Effector CD8-positive, alpha-beta T cell (primary cell): ENCODE data around the gene NCF4.

Source experiments
- DNase-seq: peaks from one replicate; lab custom pipeline; 2025; lab: John Stamatoyannopoulos, UW

Gene NCF4

DNA sequence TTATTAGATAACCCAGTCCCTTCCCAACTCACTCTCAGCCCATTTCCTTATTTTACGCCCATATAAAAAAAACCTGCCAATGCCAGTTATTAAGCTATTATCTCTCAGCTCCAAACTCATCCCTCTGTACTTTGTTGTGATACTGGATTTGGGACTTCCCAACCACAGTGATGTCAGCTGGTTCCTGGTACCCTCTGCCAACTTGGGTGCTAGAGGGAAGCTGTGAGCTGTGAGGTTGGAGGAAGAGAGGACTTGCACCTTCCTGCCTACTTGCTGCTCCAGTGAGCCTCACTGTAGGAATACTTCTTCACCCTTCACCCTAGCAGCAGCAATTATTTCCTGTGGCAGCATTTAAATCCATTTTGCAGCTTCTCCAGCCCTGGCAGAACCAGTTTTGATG, 33.5 kb downstream of the NCF4 start:
- DNase-seq: no peak

DNA sequence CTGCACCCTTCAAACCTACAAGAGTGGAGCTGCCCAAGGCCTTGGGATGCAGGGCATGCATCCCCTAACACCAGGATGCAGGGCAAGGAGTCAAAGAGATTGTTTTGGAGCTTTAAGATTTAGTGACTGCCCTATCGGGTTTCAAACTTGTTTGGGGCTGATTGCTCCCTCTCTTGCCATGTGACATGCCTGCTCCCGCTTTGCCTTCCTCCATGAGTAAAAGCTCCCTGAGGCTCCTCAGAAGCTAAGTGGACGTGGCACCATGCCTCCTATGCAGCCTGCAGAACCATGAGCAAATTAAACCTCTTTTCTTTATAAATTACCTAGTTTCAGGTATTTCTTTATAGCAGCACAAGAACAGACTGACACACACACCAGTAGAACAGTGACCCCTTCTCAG, 36.8 kb downstream of the NCF4 start:
- no peak for DNase-seq

DNA sequence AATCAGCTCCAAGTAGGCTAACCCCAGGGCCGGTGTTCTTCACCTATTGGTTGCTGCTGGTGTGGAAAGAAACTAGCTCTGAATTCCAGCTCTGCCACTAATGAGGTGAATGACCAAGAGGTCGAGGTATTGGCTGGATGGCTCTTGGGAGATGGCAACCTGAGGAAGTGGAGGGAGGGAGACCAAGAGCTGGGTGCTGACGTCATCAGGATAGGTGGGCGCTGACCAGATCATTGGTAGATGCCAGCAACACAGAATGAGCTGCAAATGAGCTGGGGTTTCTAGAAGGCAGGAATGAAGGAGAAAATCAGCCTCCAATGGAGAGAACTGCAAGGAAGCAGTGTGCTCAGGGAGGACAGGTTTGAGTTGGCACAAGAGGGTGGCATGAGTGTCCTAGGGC, 37.9 kb downstream of the NCF4 start:
- DNase-seq: no peak

DNA sequence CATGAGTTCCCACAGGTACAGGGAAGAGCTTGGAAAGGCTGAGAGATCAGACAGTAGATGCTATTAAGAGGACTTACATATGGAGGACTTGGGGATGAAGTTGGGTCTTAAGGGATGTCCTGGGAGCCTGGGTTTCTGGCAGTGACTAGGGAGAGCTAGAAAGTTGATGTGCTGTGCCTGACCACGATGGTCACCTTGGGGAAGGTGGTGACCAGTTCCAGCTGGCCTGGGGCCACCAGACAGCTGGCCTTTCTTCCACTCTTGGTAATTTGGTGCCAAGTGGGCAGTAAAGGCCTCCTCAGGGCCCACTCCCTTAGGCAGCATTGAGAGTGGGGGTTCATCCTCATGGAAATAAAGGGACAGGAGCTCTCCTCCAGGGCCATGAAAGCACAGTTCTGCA, 38.7 kb downstream of the NCF4 start:
- no peak for DNase-seq

DNA sequence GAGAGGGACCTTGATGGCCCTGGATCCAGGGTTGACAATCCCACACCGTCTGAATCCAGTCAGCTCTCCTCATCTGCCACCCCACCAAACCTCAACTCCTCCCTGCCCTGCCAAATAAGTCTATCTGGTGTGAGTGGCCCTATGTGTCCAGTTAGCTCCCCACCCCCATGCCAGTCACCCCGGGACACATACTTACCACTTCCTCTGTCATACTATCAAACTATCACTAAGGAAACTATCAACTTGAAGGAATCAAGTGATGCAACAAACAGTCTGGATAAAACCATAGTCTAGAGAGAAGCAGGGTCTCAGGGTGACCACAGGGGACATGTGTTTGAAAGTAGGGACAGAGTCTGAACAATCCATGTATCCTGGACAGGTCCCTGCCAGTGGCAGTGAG, 39.4 kb downstream of the NCF4 start:
- no peak for DNase-seq

DNA sequence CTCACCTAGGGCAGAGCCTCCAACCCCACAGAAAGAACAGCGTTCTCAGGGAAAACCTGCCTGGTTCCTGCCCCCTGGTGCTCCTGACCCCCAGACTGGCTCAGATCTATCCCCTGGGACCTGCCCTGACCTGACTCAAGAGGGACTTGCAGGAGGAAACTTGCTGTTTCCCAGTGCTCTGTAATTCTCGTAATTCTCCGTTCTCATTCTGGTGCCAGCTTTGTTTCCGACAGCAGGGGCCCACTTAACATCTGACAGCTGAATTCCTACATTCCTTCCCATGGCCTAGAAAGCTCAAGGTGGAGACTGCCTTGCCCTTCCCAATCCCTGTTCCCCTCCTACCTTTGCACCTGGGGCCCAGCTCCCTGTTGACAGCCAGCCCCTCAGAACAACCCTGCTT, 40.1 kb downstream of the NCF4 start:
- no peak for DNase-seq

DNA sequence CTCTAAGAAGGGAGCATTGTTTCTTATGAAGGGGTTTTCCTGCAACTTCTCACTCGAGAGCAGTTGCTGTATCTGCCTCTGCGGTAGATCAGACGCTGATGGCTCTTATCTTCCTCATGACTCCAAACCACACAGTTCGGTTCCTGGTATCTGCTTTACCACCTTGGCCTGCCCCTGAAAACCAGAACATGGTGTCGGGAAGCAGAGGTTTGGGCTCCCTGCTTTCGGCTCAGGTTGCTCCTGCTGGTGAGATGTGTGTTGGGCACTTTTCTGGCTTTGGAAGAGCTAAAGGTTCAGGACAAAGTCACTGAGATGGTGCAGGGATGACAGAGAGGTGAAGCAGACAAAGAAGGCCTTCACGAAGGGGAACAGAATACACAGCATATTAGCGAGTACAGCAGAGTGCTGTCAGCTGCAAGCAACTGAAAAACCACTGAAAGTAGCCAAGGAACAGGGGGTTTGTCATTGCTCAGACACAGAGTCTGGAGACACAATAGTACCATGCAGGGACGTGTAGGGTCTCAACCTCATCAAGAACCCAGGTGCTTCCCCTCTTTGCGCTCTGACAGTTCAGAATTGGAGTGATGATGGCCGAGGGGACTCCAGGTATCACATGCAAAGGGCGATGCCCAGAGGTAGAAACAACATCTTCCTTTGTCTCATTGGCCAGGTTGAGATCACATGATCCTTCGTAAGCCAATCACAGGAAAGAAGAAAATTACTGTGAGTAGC, 40.8 kb downstream of the NCF4 start:
- DNase-seq: no peak

DNA sequence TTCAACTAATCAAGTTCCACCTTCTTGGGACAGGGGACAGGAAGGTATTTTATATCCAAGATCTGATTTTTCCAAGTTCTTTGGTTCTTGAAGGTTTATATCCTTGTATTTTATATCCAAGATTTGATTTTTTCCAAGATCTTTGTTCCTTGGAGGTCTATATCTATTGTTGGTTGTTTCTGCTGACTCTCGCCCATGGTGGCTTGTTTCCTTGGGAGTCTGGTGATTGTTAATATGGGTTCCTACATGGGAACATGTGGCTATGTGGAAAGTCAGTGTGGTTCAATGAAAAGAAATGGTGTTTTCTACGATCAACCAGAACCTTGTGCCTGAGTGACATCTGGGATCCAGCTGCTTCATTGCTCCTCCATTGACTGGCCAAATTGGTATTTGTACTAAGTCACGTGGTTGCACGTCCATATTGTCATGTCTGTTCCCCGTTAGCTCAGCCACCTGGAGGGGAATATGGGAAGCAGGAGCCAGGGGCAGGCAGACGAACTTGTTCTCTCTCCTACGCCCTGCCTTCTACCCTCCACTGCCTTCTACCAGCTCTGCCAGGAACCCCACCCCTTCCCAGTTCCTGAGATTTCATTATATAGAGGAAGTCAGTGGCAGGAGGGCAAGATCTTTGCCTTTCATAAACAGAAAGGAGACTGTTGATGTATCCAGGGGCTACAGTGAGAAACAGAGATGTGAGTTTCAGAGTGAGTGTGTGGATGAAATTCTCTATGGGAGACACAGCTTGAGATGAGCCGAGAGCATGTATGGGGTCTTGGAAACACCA, 41.5 kb downstream of the NCF4 start:
- no peak for DNase-seq

DNA sequence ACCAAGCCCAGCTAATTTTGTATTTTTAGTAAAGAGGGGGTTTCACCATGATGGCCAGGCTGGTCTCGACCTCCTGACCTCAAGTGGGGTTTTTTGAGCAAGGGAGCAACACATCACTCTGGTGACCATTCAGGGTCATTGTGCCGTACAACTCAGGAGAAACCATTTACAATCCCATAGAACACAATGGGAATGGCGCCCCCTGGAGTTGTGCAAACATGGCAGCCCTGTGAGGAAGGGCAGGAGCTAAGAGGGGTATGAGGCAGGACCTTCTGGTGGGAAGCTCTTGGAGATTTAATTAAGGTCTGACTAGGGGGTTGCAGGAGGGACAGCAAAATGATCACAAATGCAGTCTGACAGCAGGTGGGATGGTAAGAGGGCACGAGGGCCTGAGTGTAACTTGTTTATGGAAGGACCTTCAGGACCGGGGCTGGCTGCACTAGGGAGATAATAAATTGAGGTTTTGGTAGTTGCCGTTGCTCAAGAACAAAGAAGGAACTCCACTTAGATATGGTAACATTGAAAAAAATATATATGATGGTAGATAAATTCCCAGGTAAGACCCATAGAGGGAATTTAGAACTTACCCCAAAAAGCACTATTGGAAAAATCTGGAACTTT, 43.6 kb downstream of the NCF4 start:
- DNase-seq: no peak

DNA sequence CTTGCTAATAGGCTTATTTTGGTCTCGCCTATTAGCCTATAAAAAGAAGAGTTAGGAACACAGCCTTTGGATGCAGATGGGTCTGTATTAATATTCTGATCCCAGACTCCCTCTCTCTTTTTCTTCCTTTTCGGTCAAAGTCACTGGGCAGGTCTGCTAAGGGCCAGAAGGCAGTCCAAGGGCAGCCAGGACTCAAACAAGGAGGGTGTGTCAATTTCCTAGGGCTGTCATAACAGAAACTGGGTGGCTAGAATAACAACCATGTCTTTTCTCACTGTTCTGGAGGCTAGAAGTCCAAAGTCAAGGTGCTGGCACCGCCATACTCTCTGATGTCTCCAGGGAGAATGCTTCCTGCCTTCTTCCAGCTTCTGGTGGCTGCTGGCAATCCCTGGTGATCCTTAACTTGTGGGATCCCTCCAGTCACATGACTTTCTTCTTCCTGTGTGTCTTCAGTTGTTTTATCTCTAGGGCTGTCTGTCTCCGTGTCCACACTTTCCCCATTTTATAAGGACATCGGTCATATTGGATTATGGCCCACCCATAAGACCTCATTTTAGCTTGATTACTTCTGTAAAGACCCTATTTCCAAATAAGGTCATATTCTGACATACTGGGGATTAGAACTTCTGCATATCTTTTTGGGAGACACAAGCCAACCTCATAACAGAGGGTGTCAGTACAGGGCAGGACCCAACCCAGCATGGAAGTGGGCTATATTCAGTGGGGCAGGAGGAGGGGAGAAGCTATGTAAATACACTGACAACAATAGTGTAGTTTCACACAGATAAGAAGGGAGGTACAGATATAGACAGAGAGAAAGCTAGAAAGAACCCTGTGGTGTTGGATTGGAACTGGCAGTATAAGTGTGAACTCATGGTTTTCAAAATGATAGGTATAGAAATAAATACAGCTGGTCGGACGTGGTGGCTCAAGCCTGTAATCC, 46.7 kb downstream of the NCF4 start:
- no peak for DNase-seq

DNA sequence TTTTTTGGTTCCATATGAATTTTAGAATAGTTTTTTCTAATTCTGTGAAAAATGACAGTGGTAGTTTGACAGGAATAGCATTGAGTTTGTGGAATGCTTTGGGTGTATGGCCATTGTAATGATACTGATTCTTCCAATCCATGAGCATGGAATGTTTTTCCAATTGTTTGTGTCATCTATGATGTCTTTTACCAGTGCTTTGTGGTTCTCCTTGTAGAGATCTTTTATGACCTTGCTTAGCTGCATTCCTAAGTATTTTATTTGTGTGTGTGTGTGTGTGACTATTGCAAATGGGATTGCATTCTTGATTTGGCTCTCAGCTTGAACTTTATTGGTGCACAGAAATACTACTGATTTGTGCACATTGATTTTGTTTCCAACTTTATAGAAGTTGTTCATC, 49.7 kb downstream of the NCF4 start:
- DNase-seq: no peak

DNA sequence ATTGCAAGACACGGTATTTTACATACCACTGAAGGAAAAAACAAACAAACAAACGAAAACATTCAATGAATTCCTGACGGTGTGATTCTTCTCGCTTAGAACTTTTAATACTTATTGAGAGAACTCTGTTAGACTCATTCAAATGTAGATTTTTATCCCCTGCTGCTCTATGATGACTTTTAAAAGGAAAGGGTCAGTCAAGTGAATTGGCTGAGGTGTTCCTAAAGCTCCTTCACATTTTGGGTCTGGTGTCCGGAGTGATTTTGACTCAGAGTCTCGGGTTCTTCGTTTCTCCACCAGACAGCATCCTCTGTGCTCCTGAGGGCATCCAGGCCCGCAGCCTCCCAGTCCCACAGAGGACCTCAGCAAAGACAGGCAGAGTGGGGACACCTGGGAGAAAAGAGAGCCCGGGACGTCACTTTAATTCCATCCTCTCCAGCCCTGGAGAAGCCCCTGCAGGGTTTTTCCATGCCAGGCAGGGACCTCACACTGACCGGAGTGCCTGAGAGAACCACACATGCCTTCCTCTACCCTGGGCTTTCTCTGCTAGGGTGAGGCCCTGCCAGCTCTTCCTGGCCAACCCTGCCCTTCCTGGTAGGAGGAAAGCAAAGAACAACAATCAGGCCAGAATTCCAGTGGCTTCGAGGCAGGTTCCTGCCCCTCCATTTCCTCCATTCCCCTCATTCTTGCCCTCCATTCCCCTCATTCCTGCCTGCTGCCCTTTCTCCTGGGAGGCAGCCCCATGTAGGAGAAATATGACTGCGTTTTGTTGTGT, 51.3 kb downstream of the NCF4 start:
- no peak for DNase-seq

DNA sequence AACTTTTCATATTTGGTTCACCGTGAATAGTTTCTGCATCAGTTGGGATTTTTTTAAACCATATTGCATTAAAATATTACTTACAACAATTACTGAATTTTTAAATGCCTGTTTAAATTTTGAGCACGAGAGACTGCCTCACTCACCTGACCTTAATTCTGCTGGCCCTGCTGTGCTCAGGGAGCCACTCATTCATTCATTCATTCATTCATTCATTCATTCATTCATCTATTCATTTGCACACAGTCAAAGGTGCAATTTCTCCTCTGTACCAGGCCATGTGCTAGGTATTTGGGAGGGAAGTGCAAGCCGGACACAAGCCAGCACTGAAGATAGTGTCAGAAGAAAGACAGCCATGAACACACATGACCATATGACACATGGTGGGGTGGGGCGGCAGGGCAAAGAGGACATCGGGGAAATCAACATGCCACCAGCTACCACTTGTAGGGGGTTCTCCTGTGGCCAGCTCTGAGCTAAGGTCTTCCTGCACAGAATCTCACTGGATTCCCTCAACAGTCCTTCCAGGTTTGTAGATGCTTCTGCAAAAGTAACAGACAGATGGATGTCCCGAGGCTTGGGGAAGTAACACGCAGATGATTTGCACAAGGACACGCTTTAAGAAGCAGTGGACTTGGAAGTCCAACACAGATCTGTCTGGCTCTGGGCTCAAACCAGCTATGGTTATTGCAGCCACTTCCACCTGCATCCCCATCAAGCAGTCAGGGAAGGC, 52.1 kb downstream of the NCF4 start:
- no peak for DNase-seq

DNA sequence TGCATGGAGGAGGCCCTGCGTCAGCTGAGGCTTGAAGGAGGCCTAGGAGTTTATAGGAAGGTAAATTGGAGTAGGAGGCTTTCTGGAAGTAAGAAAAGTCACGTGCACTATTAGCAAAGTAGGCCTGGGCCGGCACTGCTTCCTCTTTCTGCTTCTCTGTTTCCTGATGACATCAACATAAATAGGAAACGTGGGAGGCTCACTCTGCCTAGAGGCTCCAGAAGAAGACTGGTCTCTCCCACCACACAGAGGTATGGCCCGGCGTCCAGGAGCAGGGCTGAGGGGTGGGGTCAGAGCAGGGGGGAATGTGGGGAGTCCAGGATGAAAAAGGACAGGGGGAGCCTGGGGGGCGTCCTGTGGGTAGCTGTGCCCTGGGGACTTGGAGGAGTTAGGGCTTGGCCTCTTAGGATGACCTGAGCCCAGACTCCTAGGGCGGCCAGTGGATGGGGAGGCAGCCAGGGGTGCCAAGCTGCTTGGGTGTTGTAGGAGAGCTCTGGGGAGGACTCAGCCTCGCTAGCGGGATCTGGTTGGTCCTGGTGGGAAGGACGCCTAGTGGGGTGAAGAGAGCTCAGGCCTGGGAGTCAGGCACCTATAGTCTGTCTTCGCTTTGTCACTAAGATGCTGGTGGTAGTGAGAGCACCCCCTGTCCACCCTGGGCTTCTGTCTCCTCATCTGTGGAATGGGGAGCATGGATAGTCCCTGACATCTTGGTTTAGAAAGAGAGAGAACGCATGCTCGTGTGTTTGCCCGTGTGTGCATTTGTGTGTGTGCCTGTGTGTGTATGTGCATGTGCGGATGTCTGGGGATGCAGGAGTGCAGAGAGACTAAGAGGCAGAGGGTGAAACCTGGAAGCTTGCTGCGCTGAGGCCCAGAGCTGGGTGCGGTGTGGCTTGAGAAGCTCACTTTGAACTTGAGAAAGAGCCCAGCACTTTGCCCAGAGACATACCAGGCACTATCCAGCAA, 52.9 kb downstream of the NCF4 start, which contains the start of gene CSF2RB:
Gene CSF2RB, plus strand, starts transcription at position 202 of the 963 bp plus-strand sequence. CDS start 8,580 bp downstream, outside the sequence.
- no peak for DNase-seq

DNA sequence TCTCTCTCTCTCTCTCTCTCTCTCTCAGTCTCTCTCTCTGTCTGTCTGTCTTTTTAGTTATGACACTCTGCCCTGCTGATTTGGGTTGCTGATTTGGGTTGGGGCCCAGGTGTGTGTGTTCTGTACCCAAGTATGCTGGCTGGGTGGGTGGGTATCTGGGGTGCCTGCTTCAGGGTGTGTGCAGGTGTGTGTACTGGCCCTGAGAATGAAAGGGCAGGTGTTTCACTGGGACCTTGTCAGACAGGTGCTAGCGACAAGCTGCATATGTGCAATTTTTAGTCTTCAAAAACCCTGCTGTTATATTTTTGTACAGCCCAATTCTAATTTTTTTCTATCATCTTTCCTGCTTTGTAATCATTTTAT, 53.6 kb downstream of the NCF4 start:
- no peak for DNase-seq

DNA sequence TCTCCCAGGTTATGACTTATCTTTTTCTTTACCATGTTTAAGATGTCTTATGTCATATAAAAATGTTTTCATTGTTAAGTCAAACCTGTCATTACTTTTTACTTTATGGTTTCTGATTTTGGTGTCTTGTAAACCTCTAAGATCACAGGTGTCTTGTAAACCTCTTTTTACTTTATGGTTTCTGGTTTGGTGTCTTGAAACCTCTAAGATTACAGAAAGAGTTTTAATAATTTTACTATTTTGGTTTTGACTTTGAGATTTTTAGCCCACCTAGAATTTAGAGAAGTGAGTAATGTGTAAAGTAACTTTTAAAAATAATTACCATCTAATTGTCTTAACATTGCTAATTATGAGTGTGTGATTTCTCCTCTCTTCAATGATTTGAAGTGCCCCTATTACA, 55.2 kb downstream of the NCF4 start:
- DNase-seq: no peak

DNA sequence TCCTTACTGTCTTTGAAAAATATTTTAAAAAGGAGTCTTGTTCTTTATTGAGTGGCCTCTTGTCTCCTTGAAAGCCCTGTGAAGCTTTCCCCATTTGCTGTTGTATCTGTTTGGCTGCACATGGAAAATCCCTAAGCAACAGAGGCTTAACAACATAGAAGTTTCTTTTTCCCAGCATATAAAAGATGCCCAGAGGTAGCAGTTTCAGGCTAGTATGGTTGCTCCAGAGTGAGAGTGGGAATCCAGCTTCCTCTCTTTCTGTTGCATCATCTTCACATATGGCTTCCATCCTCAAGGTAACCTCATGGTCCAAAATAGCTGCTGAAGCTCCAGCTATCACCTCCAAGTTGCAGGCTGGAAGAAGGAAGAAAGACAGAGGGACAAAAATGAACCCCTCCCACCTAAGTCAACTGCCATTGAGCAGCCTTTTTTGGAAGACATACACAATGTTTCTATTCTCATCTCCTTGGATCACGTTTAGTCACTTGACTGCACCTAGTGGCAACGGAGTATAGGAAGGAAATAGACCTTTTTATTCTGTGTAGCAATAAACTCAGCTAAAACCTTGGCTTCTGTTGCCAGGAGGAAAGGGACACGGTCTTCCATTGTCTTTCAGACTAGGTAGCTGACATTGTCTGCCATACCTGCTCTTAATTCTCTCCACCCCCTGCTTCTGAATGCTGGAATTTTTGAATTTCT, 57.9 kb downstream of the NCF4 start:
- DNase-seq: no peak

DNA sequence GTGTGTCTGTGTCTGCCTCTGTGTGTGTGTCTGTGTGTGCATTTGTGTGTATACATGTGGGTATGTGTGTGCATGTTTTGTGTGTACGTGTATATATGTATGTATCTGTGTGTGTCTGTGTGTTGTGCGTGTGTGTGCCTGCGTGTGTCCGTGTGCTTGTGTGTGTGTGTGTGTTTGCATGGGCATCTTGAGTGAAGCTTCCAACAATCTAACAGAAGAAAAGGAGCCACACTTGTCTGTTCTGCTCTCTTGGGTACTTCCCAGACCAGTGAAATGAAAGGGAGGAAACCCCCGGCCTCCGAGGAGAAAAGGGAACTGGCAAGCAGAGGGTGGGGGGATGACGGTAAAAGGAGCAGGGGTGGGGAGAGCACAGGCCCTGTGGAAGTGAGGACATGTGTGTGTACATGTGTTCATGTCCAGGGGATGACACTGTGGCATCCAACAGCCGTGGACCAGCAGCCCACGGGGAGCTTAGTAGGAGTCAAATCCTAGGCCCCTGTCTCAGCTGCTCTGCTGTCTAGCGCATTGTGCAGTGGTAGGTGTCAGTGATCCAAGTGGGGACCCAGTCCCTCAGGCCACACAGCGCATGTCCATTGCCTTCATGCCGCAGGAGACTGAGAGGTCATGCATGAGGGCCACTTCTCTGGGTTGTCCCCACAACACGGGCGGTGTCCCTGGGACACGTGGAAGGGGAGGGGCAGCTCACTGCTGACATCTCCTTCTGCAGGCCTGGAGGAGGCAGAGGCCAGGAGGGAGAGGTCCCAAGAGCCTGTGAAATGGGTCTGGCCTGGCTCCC, 60.7 kb downstream of the NCF4 start:
- no peak for DNase-seq
